HAP-1 (cell line): ENCODE data around the gene PAGE1.

Experiments
- DNase-seq, 2 experiments: peaks; one replicate each; pipeline ENCODE4 v3.0.0-alpha.2; 2016 to 2020; ENCODE audit warnings: low spot score in 2 of 2
- H3K27me3 ChIP-seq: fragments of 250-450 bp; sonication (Bioruptor Pico); 2 replicates; pipeline ENCODE4 v1.5.1; 2020; ENCODE audit warnings: low read depth, mild to moderate bottlenecking, moderate library complexity
- H3K36me3 ChIP-seq: fragments of 250-450 bp; sonication (Bioruptor Pico); replicated peaks from 2 replicates; pipeline ENCODE4 v1.5.1; 2020; ENCODE audit warnings: mild to moderate bottlenecking
- H3K4me1 ChIP-seq: fragments of 250-450 bp; sonication (Bioruptor Pico); 2 replicates; pipeline ENCODE4 v1.5.1; 2020; ENCODE audit warnings: mild to moderate bottlenecking
- H3K4me3 ChIP-seq: fragments of 250-450 bp; sonication (Bioruptor Pico); 2 replicates; pipeline ENCODE4 v1.5.1; 2020; ENCODE audit warnings: mild to moderate bottlenecking, moderate library complexity
- H3K9me3 ChIP-seq: fragments of 250-450 bp; sonication (Bioruptor Pico); 2 replicates; pipeline ENCODE4 v1.5.1; 2020; ENCODE audit warnings: mild to moderate bottlenecking, moderate library complexity
- in situ Hi-C: fragments of 300-500 bp; cut with MboI; formaldehyde crosslinking; loops from 3 replicates; pipeline ENCODE4 v1.14.3; 2020; ENCODE audit warnings: low sequenced_read_pairs, inconsistent platforms, mixed read lengths

The PAGE1 gene

GRCh38 chrX:49675075-49675719, 20.6 kb downstream of the PAGE1 start:
- in situ Hi-C loops, result no loop called here
- Histone ChIP-seq H3K9me3 (no peaks in the 10 kb centered on the region), H3K27me3 (peaks cover 3% of the 10 kb centered on the region; the same call in 1 of the 2 replicates), H3K4me1 (no peaks in the 10 kb centered on the region), H3K36me3 (no peaks in the 10 kb centered on the region), H3K4me3 (no peak overlapping the region)
- DNase-seq, result no peak

GRCh38 chrX:49673394-49673793, 22.4 kb downstream of the PAGE1 start:
- H3K36me3 ChIP-seq, result no peaks in the 10 kb centered on the region
- no peak overlapping the region for H3K4me3 ChIP-seq
- DNase-seq, result no peak
- H3K9me3 ChIP-seq, result no peaks in the 10 kb centered on the region
- no peaks in the 10 kb centered on the region for H3K27me3 ChIP-seq
- no peaks in the 10 kb centered on the region for H3K4me1 ChIP-seq
- in situ Hi-C loops, result no loop called here

- no peaks in the 10 kb centered on the region for H3K27me3 ChIP-seq
- no peaks in the 10 kb centered on the region; the same call in 1 of the 2 replicates for H3K9me3 ChIP-seq
- in situ Hi-C loops, result no loop called here
- no peaks in the 10 kb centered on the region for H3K36me3 ChIP-seq
- DNase-seq, result no peak
- no peaks in the 10 kb centered on the region for H3K4me1 ChIP-seq
- H3K4me3 ChIP-seq, result no peak overlapping the region
Observed at GRCh38 chrX:49664824-49665223, 31.0 kb downstream of the PAGE1 start.

- in situ Hi-C loops, result no loop called here
- H3K27me3 ChIP-seq, result peaks cover 1% of the 10 kb centered on the region
- H3K4me1 ChIP-seq, result no peaks in the 10 kb centered on the region
- H3K4me3 ChIP-seq, result no peak overlapping the region
- H3K9me3 ChIP-seq, result no peaks in the 10 kb centered on the region
- DNase-seq, result no peak
- no peaks in the 10 kb centered on the region for H3K36me3 ChIP-seq
Observed at GRCh38 chrX:49661881-49662280, 33.9 kb downstream of the PAGE1 start.

- no peak for DNase-seq
- in situ Hi-C loops, result no loop called here
- no peaks in the 10 kb centered on the region for H3K9me3 ChIP-seq
Observed at GRCh38 chrX:49659771-49660170, 36.0 kb downstream of the PAGE1 start.

GRCh38 chrX:49656533-49656932, 39.3 kb downstream of the PAGE1 start:
- Histone ChIP-seq H3K27me3 (peaks cover 18% of the 10 kb centered on the region), H3K36me3 (no peaks in the 10 kb centered on the region), H3K4me3 (no peak overlapping the region), H3K4me1 (no peaks in the 10 kb centered on the region), H3K9me3 (no peaks in the 10 kb centered on the region)
- DNase-seq, result no peak
- in situ Hi-C loops, result no loop called here

More at GRCh38 chrX:49659771-49660170, 36.0 kb downstream of the PAGE1 start:
- Histone ChIP-seq H3K4me3 (no peak overlapping the region), H3K36me3 (no peaks in the 10 kb centered on the region), H3K27me3 (peaks cover 18% of the 10 kb centered on the region), H3K4me1 (no peaks in the 10 kb centered on the region)

GRCh38 chrX:49644991-49645637, 50.7 kb downstream of the PAGE1 start:
- no peak for DNase-seq
- Histone ChIP-seq H3K9me3 (no peaks in the 10 kb centered on the region), H3K4me3 (no peak overlapping the region), H3K27me3 (peaks cover 12% of the 10 kb centered on the region), H3K36me3 (no peaks in the 10 kb centered on the region), H3K4me1 (no peaks in the 10 kb centered on the region)
- in situ Hi-C loops, result no loop called here
